ENCODE measurements around the gene ERFL. TPM values are rescaled to one million over a fixed set of nuclear protein-coding genes. Genes with fewer than 3 reads are reported as not detected.
A peak's percentile ranks its signal among the peaks of the same experiment; 100 is the strongest.

Gene ERFL
- polyA plus RNA-seq (ENCODE audit: insufficient read length in 12 of 12) = under 1 TPM in 8 of 12 donors, not detected in 4; 0.08 to 0.18 (median 0.11) TPM
- long read RNA-seq, donor 1 = 0 reads
- long read RNA-seq, donor 2 = 0 reads
- long read RNA-seq, donor 3 = 0 reads
- long read RNA-seq, donor 4 = 0 reads
- long read RNA-seq, donor 5 = 0 reads
- long read RNA-seq, donor 6 = 0 reads
- long read RNA-seq, donor 7 = 0 reads
- long read RNA-seq, donor 8 = 0 reads
- long read RNA-seq, donor 9 = 0 reads
- long read RNA-seq, donor 10 = 0 reads
- long read RNA-seq, donor 11 = 0 reads

DNA sequence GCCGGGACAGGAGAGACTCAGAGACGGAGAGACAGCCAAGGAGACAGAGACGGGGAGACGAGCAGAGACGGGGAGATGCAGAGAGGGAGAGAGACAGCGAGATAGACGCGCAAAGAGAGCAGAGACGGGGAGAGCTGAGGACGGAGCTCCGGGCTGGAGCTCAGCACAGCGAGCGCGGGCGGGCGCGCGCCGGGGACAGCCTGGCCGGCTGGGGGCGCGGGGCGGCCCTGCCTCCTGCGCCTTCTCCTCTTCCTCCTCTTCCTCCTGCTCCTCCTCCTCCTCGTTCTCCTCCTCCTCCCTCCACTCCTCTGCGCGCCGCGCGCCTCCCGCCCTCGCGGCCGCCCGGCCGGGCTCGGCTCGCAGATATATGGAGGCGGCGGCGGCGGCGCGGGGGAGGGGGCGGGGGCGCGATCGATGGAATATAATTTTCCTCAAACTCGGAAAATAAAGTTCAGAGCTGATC is at the start of gene ERFL:
Gene ERFL, minus strand, starts transcription at position 229 of the 463 bp plus-strand sequence. CDS start 15,530 bp downstream, outside the sequence.
- DNase-seq = no peak

- no peak for DNase-seq
These were observed 49.7 kb upstream of the ERFL start for GRCh38 chr19:41977916-41978315.

- DNase-seq = no peak
These were observed 46.4 kb upstream of the ERFL start for GRCh38 chr19:41974652-41975051.

DNA sequence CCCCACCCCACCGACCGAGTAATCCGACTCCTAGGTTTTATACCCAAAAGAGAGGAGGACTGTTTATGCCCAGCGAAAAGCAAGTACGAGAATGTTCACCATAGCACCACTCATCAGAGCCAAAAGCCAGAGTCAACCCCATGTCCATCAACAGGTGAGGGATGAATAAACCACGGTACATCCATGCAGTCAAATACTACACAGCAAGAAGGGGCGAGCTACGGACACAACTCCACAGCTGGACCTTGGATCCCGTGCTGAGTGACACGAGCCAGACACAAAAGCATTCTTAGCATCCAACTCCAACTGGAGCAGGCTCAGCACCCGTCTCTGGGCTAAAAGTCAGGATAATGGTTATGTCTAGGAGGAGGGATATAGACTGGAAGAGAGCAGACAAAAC is 43.1 kb upstream of the ERFL start:
- DNase-seq = no peak

DNA sequence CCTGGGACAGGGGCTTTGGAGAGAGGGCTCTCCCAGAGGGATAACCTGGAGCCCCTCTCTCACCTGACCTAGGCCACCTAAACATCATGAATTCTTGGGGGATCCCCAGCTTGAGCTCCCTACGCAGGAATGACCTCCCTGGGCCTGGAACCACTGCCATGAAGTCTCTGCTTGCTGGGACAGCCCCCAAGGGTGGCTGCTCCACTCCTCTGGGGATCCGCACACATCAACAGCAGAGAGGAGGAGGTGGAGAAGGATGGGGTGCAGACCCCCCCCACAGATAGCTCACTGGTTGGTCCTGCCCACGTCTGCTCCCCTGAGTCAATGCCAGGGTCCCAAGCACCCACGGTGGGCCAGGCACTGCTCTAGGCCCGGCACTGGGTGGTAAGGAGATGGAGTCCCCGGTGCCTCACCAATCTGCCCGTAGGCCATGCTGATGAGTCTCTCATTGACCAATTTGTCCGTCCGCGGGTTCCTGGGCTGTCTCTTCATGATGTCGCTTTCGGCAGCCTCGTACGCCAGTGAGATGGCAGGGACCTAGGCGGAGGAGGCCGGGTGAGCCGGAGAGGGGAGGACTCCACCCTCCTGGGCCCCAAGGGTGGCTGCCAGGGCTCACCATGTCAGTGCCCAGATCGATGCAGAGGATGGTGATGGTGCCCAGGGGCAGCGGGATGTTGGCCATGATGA is 41.7 kb upstream of the ERFL start:
- no peak for DNase-seq

DNA sequence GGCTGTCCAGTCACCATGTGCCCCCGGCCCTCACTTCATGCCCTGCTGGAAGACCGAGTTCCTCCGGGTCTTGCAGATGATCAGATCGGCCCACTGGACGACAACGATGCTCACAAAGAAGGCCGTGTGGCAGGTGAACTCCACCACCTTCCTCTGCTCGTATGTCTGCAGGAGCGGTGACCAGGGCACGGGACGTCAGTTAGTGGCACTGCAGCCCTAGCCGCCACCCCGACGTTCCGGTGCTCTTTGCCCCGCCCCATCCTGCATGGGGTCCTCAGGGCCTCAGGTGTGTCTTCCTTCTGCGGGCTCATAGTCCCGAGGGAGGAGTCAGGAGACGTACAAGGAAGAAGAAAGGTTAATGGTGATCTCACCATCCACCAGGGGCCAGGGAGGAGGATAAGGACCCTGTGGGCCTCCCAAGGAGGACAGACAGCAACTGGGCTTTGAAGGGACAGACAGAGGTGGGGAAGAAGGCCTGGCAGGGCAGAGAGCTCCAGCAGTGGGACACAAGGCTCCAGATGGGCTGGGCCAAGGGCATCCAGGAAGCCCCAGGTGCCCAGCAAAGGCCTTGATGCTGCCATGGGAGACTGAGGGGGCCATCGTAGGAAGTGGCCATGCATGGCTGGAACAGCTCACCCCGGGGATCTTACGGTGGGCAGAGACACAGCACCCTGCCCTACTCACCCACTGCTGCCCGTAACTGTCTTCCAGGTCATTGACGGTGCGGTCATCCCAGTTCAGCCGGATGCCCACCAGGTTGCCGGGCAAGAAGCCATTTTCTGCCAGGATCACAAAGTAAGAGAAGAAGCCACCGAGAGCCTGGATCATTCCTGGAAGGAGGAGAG is 40.7 kb upstream of the ERFL start:
- no peak for DNase-seq

- DNase-seq = no peak
These were observed 39.0 kb upstream of the ERFL start for GRCh38 chr19:41967054-41967783.

- DNase-seq = no peak
These were observed 36.9 kb upstream of the ERFL start for GRCh38 chr19:41965106-41965505.

DNA sequence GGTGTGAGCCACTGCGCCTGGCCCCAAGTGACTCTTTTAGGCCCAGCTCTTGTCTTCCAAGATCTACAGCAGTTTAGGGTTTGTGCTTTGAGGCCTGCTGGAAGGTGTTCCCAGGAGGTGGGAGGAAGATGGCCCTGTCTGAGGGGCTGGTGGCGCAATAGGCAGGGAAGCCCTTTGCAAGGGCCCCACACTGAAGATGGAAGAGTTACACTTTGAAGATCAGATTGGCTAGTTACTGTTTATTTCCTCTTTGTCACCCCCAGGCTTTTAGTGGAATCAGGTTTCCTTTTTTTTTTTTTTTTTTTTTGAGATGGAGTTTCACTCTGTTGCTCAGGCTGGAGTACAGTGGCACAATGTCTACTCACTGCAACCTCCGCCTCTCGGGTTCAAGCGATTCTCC is 32.7 kb upstream of the ERFL start:
- DNase-seq = no peak

DNA sequence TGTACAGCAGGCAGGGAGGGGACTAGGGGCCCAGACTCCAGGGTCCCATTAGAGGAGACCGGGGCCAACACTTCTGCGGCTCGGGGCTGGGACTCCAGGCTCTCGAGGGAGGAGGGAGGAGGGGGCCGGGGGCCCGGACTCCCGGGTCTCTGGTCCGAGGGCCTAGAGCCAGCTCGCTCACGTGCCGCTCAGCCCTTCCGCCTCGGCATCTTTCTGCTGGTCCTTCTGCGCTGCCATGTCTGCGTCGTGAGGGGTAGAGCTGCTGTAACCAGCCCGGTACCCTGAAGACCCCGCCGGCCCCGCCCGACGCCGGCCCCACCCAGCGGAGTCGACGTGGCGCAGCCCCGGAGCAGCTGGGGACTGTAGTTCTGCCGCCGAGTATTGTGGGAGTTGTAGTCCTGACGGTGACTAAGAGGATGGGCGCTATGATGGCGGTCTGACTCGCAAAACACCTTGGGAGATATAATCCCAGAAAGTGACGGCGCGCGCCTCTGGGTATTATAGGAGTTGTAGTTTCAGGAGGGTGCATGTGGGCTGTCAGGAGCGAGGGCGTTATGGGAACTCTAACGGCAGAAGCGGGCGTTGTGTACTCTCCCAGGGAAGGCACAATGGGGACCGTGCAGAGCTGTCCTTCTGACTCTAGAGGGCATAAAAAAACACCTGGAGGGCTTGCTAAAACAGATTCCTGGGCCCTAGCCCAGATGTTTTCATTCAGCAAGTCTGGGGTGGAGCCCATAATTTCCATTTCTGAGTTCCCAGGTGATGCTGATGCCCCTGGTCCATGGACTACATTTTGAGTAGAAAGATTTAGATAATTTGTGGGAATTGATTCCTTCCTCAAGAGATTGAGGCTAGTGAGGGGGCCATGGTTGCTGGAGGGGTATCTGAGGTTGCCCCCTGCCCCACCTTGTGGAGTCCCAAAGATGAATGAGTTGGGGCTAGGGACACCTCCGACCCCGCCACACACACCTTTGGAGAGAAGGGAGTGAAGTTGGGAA is 31.1 kb upstream of the ERFL start, which contains the start of gene RABAC1:
Gene RABAC1, minus strand, starts transcription at position 266 of the 998 bp plus-strand sequence. Its CDS starts 29 bp downstream, at position 237.
- peak; percentile 93 for DNase-seq

GRCh38 chr19:41958367-41959055 is 30.3 kb upstream of the ERFL start:
- peak; percentile 85 for DNase-seq

GRCh38 chr19:41957838-41958366 is 29.7 kb upstream of the ERFL start:
- DNase-seq = peak; percentile 65

DNA sequence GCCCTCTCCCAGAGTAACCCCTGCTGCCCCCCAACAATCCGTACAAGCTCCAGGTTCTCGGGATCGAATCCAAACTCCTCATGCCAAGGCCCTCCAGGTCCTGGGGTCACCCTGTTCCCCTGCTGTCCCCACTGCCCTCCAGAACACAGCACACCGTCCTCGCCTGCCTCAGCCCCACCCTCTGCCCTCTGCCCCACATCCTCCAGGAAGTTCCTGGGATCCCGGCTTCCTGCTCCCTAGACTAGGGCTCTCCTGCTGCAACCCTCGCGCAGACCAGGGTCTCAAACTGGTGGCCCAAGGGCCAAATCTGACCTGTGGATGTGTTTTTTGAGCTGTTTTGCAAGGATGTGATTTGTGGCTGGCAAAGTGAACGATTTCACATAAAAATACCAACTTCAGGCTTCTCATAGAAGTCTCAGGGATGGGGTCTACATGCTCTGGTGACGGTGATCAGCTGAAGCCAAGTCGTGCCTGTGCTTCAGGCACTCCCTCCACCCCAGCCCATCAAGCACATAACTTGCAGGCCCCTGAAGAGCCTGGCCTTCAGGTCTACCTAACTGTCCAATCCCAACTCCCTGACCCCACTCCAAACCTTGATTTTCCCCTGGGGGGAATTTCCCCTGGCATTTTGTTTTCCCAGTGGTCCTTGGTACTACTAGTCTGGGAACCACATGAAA is 29.1 kb upstream of the ERFL start:
- no peak for DNase-seq

GRCh38 chr19:41956621-41957020 is 28.4 kb upstream of the ERFL start:
- DNase-seq = no peak

- no peak for DNase-seq
These were observed 27.3 kb upstream of the ERFL start for GRCh38 chr19:41955521-41955920.

GRCh38 chr19:41951686-41952172 is 23.5 kb upstream of the ERFL start:
- peak; percentile 80 for DNase-seq

DNA sequence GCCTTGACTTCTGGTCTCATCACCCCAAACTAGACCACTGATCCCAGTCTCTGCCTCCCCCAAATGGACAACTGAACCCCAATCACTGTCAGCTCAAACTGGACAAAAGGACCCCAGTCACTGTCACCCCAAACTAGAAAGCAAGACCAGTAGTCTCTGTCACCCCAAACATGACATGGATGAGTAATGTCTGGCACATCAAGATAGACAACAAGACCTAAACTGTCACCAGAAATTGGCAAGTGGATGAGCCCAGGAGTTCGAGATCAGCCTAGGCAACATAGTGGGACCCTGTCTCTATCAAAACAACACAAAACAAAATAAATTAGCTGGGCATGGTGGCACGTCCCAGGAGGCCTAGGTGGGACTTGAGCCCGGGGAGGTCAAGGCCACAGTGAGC is 18.8 kb upstream of the ERFL start:
- DNase-seq = no peak

DNA sequence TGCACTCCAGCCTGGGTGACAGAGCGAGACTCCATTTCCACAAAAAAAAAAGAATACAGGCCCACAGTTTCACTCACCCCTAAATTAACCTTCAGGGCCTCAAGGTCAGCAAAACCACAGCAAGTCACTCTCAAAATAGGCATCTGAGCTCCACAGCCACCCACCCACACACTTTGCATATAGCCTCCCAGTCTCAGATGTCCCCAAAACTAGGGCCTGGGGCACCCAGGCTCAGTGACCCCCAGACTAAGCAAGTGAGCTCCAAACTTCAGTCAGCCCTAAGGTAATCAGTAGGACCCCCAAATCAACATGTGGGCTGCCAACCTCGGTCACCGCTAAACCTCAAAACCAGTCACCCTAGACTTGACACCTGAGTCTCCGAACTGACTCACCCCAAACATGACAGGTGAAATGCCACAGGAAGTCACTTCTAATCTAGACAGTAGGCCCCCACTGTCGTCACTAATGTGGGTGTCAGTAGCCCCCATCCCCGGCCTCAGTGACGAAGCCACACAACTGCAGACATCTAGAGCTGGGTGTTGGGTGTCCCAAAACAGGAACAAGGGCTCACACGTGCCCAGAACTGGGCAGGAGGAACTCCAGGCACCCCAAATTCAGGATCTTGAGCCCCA is 17.0 kb upstream of the ERFL start:
- DNase-seq = no peak

Data from muscle of arm (tissue), 14 donors.